IPS-NIHi11 (cell line): ENCODE data around the gene NUPR2.
"Not testable (repeated sequence)": the region's sequence is repeated elsewhere in the genome, so short reads cannot be mapped to it uniquely, and the experiment has no call there.

ENCODE experiments used
- DNase-seq: peaks from one replicate; pipeline ENCODE4 v3.0.0; 2012; ENCODE audit warnings: mixed read lengths, low spot score

Gene NUPR2

GRCh38 chr7:56086761-56087160, 29.5 kb downstream of the NUPR2 start:
- DNase-seq: no peak

GRCh38 chr7:56083150-56083785, 32.9 kb downstream of the NUPR2 start:
- no peak for DNase-seq

GRCh38 chr7:56081626-56082340, 34.4 kb downstream of the NUPR2 start:
- no peak for DNase-seq

GRCh38 chr7:56080726-56081435, 35.3 kb downstream of the NUPR2 start:
- not testable (repeated sequence) for DNase-seq

GRCh38 chr7:56079450-56080185, 36.6 kb downstream of the NUPR2 start:
- no peak for DNase-seq

- no peak for DNase-seq
Measured at GRCh38 chr7:56078196-56078595, 38.0 kb downstream of the NUPR2 start.

- no peak for DNase-seq
Measured at GRCh38 chr7:56077681-56078080, 38.5 kb downstream of the NUPR2 start.

GRCh38 chr7:56074371-56074791, 41.8 kb downstream of the NUPR2 start:
- peak; percentile 85 for DNase-seq

GRCh38 chr7:56066376-56066775, 49.8 kb downstream of the NUPR2 start:
- DNase-seq: not testable (repeated sequence)
